A673 (cell line): ENCODE measurements around the gene GALNT2. TPM values are rescaled to one million over a fixed set of nuclear protein-coding genes. Genes with fewer than 3 reads are reported as not detected.

Experiments
- Bru-seq: library from RNA; stranded (reverse); fragments of 400-500 nt; gene quantifications from one replicate; lab custom pipeline; 2021; lab: Mats Ljungman, UMichigan
- BruChase-seq, 2 experiments: library from RNA; stranded (reverse); fragments of 400-500 nt; gene quantifications; one replicate each; lab custom pipeline; 2021; lab: Mats Ljungman, UMichigan
- BruUV-seq: library from RNA; stranded (reverse); fragments of 400-500 nt; replicated peaks from 2 replicates; lab custom pipeline; 2021; lab: Mats Ljungman, UMichigan
- CTCF ChIA-PET: fragments of 300-600 bp; sonication (Branson Sonifier 250); formaldehyde crosslinking; loops from one replicate; lab custom pipeline; 2022; ENCODE audit warnings: antibody characterized with exemption; lab: Charles Lee
- POLR2A ChIA-PET: fragments of 300-600 bp; sonication (Branson Sonifier 250); formaldehyde crosslinking; loops from one replicate; lab custom pipeline; 2022; ENCODE audit warnings: antibody characterized with exemption; ENCODE audit not compliant: low non-redundant PET; lab: Charles Lee
- DNase-seq: peaks from one replicate; pipeline ENCODE4 v3.0.0-alpha.2; 2015; ENCODE audit warnings: low spot score
- H3K27ac ChIP-seq: fragments of 200-600 bp; sonication (generic); 2 replicates; pipeline ENCODE4 v1.5.1; 2016; ENCODE audit warnings: mixed run types, low read depth, mild to moderate bottlenecking, mixed read lengths, antibody characterized with exemption, low read length; ENCODE audit not compliant: poor library complexity, severe bottlenecking
- H3K27me3 ChIP-seq: fragments of 200-600 bp; sonication (generic); replicated peaks from 2 replicates; pipeline ENCODE4 v1.6.1; 2017; ENCODE audit warnings: mixed run types, low read depth, mild to moderate bottlenecking, mixed read lengths, antibody characterized with exemption, low read length; ENCODE audit not compliant: insufficient read depth, poor library complexity
- H3K36me3 ChIP-seq: fragments of 200-600 bp; sonication (generic); 2 replicates; pipeline ENCODE4 v1.6.1; 2016; ENCODE audit warnings: mixed run types, mild to moderate bottlenecking, mixed read lengths, antibody characterized with exemption, low read length; ENCODE audit not compliant: insufficient read depth, poor library complexity, severe bottlenecking
- H3K4me1 ChIP-seq: fragments of 200-600 bp; sonication (generic); 2 replicates; pipeline ENCODE4 v1.6.1; 2017; ENCODE audit warnings: mixed run types, mild to moderate bottlenecking, mixed read lengths, antibody characterized with exemption, low read length; ENCODE audit not compliant: insufficient read depth, poor library complexity, severe bottlenecking
- H3K4me3 ChIP-seq: fragments of 200-600 bp; sonication (generic); 2 replicates; pipeline ENCODE4 v1.5.1; 2016; ENCODE audit warnings: low read depth, mixed run types, mild to moderate bottlenecking, mixed read lengths, low read length; ENCODE audit not compliant: poor library complexity, severe bottlenecking
- H3K9me3 ChIP-seq: fragments of 200-600 bp; sonication (generic); 2 replicates; pipeline ENCODE4 v1.6.1; 2016; ENCODE audit warnings: mixed run types, low read depth, mild to moderate bottlenecking, mixed read lengths, antibody characterized with exemption, low read length; ENCODE audit not compliant: poor library complexity, severe bottlenecking
- CTCF ChIP-seq: fragments of 300-800, 200-600 bp; sonication (generic); conservative IDR thresholded peaks from 2 replicates; pipeline ENCODE4 v1.5.1; 2017; ENCODE audit warnings: low read depth, mild to moderate bottlenecking, antibody characterized with exemption, low read length, moderate library complexity, mixed read lengths
- EZH2 ChIP-seq: fragments of 200-600 bp; sonication (generic); IDR thresholded peaks from 2 replicates; pipeline ENCODE4 v1.6.1; 2017; ENCODE audit warnings: borderline replicate concordance, low read depth, mild to moderate bottlenecking, mixed read lengths, antibody characterized with exemption, low read length; ENCODE audit not compliant: poor library complexity, severe bottlenecking
- intact Hi-C: fragments of 100-400 bp; cut with micrococcal nuclease; formaldehyde crosslinking; loops from one replicate; pipeline ENCODE4 v1.10.0; 2022; ENCODE audit not compliant: unreplicated experiment
- long read RNA-seq: library from polyadenylated mRNA; stranded (forward); transcript quantifications from one replicate; pipeline ENCODE4 v2.0.0, GENCODE V29; 2022
- total RNA-seq: library from RNA; stranded (reverse); gene quantifications from 2 replicates; pipeline ENCODE4 v1.2.3, GENCODE V29; 2021

Gene GALNT2
- total RNA-seq (80.5 and 94.6 TPM in 2 replicates), Bru-seq, nascent RNA (percentile 84 among the genes with signal in this experiment), BruChase-seq, experiment 1, labeled RNA remaining after a 2-hour chase (percentile 77 among the genes with signal in this experiment), BruChase-seq, experiment 2, labeled RNA remaining after a 6-hour chase (percentile 81 among the genes with signal in this experiment)
- long read RNA-seq, full-length matches to known transcripts: 18 of 40 reads
- long read RNA-seq, partial matches to known transcripts: 6 of 40 reads
- long read RNA-seq, other reads (novel, unspliced or antisense): 16 of 40 reads

DNA sequence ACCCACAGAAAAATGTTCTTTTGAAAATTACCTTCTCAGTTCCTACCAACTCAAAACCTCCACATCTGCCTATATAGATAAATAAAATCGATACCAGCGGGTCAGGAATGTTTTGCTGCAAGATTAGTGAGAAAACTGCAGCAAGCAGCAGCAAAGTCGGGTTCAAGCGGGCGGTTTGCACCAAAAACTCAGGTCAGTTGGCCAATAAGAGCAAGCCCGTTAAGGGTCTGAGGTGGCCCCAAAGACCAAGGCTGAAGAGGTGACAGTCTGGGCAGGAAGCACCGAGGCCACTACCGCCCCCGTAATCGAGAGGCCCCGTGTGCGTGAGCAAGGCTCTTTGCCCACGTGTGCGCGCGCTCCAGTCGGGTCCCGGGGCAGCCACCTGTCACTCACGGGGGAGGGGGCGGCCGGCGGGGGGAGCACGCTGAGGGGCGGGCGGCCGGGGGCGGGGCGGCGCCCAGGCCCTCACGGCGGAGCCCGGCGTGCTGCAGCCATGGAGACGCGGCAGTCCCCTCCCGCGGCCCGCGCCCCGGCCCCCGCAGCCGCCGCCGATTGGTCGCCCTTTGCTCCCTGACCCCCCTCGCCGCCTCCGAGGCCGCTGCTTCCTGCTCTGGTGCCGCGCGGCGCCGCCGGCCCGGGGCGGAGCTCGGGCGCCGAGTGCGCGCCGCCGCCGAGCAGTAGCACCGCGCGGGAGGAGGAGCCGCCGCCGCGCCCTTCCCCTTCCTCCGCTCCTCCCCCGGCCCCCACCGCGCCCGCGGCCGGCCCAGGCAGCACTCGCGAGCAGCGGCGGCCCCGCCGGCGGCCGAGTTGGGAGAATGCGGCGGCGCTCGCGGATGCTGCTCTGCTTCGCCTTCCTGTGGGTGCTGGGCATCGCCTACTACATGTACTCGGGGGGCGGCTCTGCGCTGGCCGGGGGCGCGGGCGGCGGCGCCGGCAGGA is at the start of gene GALNT2:
Gene GALNT2, plus strand, starts transcription at position 773 of the 939 bp plus-strand sequence. Its CDS starts 43 bp downstream, at position 816.
- Histone ChIP-seq H3K27me3 (no peaks in the 10 kb centered on the region), H3K9me3 (peaks cover 3% of the 10 kb centered on the region), H3K27ac (peak within 1 kb of the TSS; percentile 79), H3K4me3 (peak within 1 kb of the TSS; percentile 96), H3K4me1 (peaks cover 21% of the 10 kb centered on the region), H3K36me3 (no peaks in the 10 kb centered on the region)
- peak; percentile 94 for DNase-seq
- intact Hi-C loops: loop anchor here (10.0 kb wide), 1 partner anchor 168 kb away; no protein-coding TSS in a partner anchor
- no TSS peak for BruUV-seq
- ChIA-PET POLR2A (interaction anchor here (0.7 kb wide), 1 partner anchor 40 kb away, joined by 3 read pairs; no protein-coding TSS in a partner anchor), CTCF (no interaction called here)
- no peak for TF ChIP-seq CTCF
- TF ChIP-seq EZH2: no peak

- H3K4me3 ChIP-seq: no peak overlapping the region
- no peaks in the 10 kb centered on the region for H3K36me3 ChIP-seq
- TF ChIP-seq EZH2: no peak
- TF ChIP-seq CTCF: no peak
- no peaks in the 10 kb centered on the region for H3K9me3 ChIP-seq
- DNase-seq: no peak
- no peaks in the 10 kb centered on the region for H3K27me3 ChIP-seq
- ChIA-PET CTCF (no interaction called here), POLR2A (no interaction called here)
- no TSS peak for BruUV-seq
- no peak overlapping the region for H3K27ac ChIP-seq
- intact Hi-C loops: no loop called here
- H3K4me1 ChIP-seq: no peaks in the 10 kb centered on the region
These were observed 46.6 kb upstream of the GALNT2 start for GRCh38 chr1:230020451-230020850.

DNA sequence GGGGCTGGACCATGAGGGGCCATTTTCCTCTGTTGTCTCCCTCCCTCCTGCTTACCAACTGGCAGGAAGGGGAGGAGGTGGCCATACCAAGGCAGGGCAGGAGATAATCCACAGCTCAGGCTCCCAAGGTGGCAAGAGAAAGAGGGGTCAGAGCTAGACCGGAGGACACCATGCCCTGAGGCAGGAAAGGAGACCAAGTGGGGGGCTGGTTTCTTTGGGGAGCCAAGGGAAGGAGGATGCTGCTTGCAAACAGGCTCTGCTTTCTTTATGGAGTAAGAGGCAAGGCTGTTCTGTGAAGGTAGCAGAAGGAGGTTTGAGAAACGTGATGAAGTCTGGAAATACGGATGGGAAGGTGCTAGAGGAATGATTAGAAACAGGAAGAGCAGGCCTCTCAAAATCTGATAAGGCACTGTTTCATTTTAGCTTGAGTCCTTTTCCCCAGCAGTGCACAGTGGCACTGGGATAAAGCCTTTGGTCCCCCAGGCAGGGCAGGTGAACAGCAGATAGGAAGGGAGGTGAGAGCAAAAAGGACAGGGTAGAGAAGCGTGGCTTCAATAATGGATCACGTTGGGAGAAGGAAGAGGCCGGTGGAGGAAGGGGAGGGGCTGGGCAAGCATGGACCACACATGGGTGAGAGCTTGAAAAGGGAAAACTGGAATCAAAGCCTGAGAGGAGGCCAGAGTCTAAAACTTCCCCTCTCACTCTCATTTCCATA is 44.2 kb upstream of the GALNT2 start:
- ChIA-PET POLR2A (no interaction called here), CTCF (no interaction called here)
- no peak overlapping the region for H3K27ac ChIP-seq
- TF ChIP-seq EZH2: no peak
- no peak for TF ChIP-seq CTCF
- H3K9me3 ChIP-seq: no peaks in the 10 kb centered on the region
- H3K4me1 ChIP-seq: no peaks in the 10 kb centered on the region
- intact Hi-C loops: no loop called here
- no peaks in the 10 kb centered on the region for H3K27me3 ChIP-seq
- BruUV-seq: no TSS peak
- no peaks in the 10 kb centered on the region for H3K36me3 ChIP-seq
- no peak overlapping the region for H3K4me3 ChIP-seq
- DNase-seq: no peak
